ENCODE measurements around the gene ARL8A. TPM values are rescaled to one million over a fixed set of nuclear protein-coding genes. Genes with fewer than 3 reads are reported as not detected.
A peak's percentile ranks its signal among the peaks of the same experiment; 100 is the strongest.

The ARL8A gene
- total RNA-seq, 4 donors from 2014 or later: 21.2 to 31.3 (median 23.1) TPM

DNA sequence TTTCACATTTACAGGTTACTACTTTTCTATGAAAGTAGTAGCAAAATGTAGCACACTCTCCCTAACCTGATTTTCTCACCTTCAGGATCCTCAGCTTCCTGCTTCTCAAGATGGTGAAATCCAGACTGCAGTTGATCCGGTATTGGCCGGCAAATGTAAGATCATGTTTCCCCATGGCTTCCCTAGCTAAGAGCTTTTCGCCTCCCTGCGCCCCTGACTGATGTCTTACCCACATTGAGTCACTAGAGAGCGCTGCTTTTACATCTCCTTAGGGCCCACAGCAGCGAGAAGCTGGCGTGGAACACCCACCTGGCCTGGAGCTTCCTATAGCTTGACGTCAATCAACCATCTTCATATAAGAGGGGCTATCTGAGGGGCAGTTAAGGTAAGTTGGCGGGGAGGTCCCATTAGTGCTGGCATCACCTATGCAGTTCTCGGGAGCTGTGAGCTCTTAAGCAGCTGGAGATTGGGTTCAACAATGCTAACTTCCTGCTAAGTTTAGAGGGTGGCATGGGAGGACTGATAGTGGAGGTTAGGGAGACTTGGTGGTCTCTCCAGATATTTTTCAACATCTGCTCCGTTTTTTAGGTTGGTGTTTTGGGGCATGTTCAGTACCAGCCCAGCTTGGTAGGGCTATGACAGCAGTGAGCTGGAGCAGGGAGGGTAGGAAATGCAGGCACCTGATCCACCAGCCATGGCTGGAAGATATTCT is 10.4 kb upstream of the ARL8A start:
- WGBS, 2 donors: 23 to 48% methylated on average over 7 to 11 of the region's 11 CpGs
- TF ChIP-seq, protein P1, sequence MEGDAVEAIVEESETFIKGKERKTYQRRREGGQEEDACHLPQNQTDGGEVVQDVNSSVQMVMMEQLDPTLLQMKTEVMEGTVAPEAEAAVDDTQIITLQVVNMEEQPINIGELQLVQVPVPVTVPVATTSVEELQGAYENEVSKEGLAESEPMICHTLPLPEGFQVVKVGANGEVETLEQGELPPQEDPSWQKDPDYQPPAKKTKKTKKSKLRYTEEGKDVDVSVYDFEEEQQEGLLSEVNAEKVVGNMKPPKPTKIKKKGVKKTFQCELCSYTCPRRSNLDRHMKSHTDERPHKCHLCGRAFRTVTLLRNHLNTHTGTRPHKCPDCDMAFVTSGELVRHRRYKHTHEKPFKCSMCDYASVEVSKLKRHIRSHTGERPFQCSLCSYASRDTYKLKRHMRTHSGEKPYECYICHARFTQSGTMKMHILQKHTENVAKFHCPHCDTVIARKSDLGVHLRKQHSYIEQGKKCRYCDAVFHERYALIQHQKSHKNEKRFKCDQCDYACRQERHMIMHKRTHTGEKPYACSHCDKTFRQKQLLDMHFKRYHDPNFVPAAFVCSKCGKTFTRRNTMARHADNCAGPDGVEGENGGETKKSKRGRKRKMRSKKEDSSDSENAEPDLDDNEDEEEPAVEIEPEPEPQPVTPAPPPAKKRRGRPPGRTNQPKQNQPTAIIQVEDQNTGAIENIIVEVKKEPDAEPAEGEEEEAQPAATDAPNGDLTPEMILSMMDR (IDR thresholded peaks at IDR 0.05): peak in 4 of 6 experiments; percentile 19 to 42 (median 34)
- no peak for TF ChIP-seq POLR2A (IDR thresholded peaks at IDR 0.05)
- intact Hi-C loops (cut with DNase I): no loop called here
- Histone ChIP-seq H3K36me3 (no peaks in the 10 kb centered on the region), H3K4me1 (peaks cover 0 to 10% (median 0%) of the 10 kb centered on the region in 3 donors), H3K27me3 (no peaks in the 10 kb centered on the region), H3K9me3 (no peaks in the 10 kb centered on the region), H3K27ac (no peak overlapping the region), H3K4me3 (no peak overlapping the region)
- DNase-seq: no peak

DNA sequence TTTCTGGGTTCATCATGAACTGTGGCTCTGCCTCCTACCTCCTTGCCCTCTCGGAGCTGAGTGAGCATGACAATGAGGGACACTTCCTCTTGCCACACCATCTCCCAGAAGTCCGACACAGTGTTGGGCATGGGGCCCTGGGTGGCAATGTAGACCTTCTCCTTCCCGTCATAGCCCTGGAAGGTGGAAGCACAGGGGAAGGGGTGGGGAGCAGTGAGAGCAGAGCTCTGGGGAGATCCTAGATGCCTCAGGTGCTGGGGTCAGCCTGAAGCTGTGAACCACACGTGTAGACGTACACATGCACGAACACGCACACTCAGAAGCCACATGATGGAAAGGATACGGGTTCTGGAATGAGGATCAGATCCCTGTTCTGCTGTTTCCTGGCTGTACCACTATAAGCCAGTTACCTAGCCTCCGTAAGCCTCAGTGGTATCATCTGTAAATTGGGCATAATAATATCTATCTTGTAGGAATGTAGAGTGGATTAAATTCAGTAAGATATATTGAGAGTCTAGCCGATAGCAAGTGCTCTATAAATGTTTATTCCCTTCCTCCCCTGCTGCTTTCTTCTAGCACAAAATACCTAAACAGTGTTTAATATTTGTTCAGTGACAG is 9.7 kb upstream of the ARL8A start:
- no peak for TF ChIP-seq POLR2A (IDR thresholded peaks at IDR 0.05)
- TF ChIP-seq, protein P1 (IDR thresholded peaks at IDR 0.05): no peak
- no peak for DNase-seq
- no peaks in the 10 kb centered on the region for H3K27me3 ChIP-seq
- H3K36me3 ChIP-seq: no peaks in the 10 kb centered on the region
- H3K27ac ChIP-seq: no peak overlapping the region
- H3K9me3 ChIP-seq: no peaks in the 10 kb centered on the region
- WGBS, 2 donors: 70 to 80% methylated on average over 5 to 8 of the region's 10 CpGs
- intact Hi-C loops (cut with DNase I): no loop called here
- H3K4me3 ChIP-seq: no peak overlapping the region
- peaks cover 0 to 10% (median 0%) of the 10 kb centered on the region in 3 donors for H3K4me1 ChIP-seq

DNA sequence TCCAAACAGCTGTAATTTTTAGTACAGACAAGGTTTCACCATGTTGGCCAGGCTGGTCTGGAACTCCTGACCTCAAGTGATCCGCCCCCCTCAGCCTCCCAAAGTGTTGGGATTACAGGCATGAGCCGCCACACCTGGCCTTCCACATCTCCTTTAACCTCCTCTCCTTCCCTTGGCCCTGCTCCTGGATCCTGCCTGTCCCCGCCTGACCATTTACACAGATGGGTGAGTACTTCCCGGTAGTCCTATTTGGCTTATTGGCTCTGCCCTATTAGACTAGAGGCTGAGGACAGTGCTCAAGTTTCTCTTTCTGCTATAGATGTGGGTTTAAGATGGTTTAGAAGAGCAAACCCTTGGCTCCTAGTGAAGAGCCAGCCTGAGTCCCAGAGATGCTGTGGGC is 8.7 kb upstream of the ARL8A start:
- H3K27me3 ChIP-seq: no peaks in the 10 kb centered on the region
- 70 to 91% methylated on average over 4 of the region's 4 CpGs for WGBS, 2 donors
- no peaks in the 10 kb centered on the region for H3K9me3 ChIP-seq
- H3K27ac ChIP-seq: no peak overlapping the region
- intact Hi-C loops (cut with DNase I): no loop called here
- no peaks in the 10 kb centered on the region for H3K36me3 ChIP-seq
- H3K4me1 ChIP-seq: peaks cover 0 to 10% (median 0%) of the 10 kb centered on the region in 3 donors
- H3K4me3 ChIP-seq: no peak overlapping the region
- no peak for TF ChIP-seq POLR2A (IDR thresholded peaks at IDR 0.05)
- TF ChIP-seq, protein P1 (IDR thresholded peaks at IDR 0.05): no peak
- no peak for DNase-seq

DNA sequence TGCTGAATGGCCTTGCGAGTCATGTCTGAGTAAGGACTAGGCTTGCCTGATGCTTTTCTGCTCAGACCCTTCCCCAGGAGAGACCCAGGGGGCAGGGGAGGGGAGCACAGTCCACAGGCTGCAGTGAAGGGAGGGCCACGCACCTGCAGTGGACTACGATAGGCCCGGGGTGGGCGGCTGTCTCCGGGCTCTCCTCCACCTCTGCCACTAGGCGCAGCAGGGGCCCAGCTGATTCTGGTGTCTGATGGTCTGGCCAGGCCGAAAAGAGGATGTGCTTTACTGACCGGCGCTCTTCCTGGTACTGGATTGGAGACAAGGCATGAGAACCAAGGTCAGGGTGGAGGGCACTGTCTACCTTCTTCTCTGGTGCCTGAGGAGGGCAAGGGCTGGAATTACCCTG is 7.9 kb upstream of the ARL8A start:
- peaks cover 0 to 10% (median 0%) of the 10 kb centered on the region in 3 donors for H3K4me1 ChIP-seq
- WGBS, 2 donors: 85 to 89% methylated on average over 8 to 10 of the region's 10 CpGs
- H3K9me3 ChIP-seq: no peaks in the 10 kb centered on the region
- intact Hi-C loops (cut with DNase I): no loop called here
- H3K4me3 ChIP-seq: no peak overlapping the region
- H3K36me3 ChIP-seq: no peaks in the 10 kb centered on the region
- DNase-seq: no peak
- no peak overlapping the region for H3K27ac ChIP-seq
- H3K27me3 ChIP-seq: no peaks in the 10 kb centered on the region
- TF ChIP-seq, protein P1 (IDR thresholded peaks at IDR 0.05): no peak
- no peak for TF ChIP-seq POLR2A (IDR thresholded peaks at IDR 0.05)

DNA sequence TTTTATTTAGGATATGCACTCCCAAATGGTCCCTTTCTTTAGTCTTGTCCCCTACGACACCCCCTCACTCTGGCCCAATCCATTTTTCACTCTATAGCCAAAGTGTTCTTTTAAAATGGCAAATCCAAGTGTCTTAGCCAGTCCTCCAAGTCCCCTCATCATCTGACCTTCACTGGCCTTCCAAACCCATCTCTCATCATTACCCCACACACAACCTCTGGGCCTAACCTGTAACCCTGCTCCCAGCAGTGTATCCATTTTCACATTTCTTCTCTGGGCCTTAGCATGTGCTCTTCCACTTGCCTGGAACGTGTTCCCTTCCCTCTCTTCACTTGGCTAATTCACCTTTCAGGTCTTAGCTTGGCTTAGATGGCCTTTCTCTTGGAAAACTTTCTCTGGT is 6.5 kb upstream of the ARL8A start:
- Histone ChIP-seq H3K4me3 (no peak overlapping the region), H3K9me3 (no peaks in the 10 kb centered on the region), H3K4me1 (peaks cover 0 to 10% (median 0%) of the 10 kb centered on the region in 3 donors), H3K27me3 (no peaks in the 10 kb centered on the region), H3K36me3 (no peaks in the 10 kb centered on the region), H3K27ac (no peak overlapping the region)
- TF ChIP-seq POLR2A (IDR thresholded peaks at IDR 0.05): no peak
- TF ChIP-seq, protein P1 (IDR thresholded peaks at IDR 0.05): no peak
- 84 to 91% methylated on average over 2 of the region's 2 CpGs for WGBS, 2 donors
- DNase-seq: no peak
- intact Hi-C loops (cut with DNase I): no loop called here

All from esophagus squamous epithelium (tissue), 5 donors.